WTC11 (cell line): ENCODE results near the gene GEMIN5. TPM values are rescaled to one million over a fixed set of nuclear protein-coding genes. Genes with fewer than 3 reads are reported as not detected.
A peak's percentile ranks its signal among the peaks of the same experiment; 100 is the strongest.

Source experiments
- ATAC-seq: fragments of 200-7000 bp; cut with Tn5 transposase; 2 replicates; pipeline ENCODE4 v1.10.0; 2021; ENCODE audit warnings: mild to moderate bottlenecking, moderate library complexity
- CTCF ChIA-PET: fragments of 300-600 bp; sonication (Branson Sonifier 250); formaldehyde crosslinking; loops from one replicate; lab custom pipeline; 2021; ENCODE audit warnings: antibody characterized with exemption; lab: Charles Lee
- POLR2A ChIA-PET: fragments of 350-600 bp; sonication (Branson Sonifier 250); formaldehyde crosslinking; loops from one replicate; lab custom pipeline; 2021; ENCODE audit warnings: antibody characterized with exemption; lab: Charles Lee
- DNase-seq: peaks from one replicate; pipeline ENCODE4 v3.0.0; 2021; ENCODE audit warnings: low spot score
- H3K27ac Mint-ChIP-seq: 2 replicates; pipeline ENCODE4 v1.8.0; 2021; ENCODE audit warnings: mixed read lengths
- H3K27me3 Mint-ChIP-seq: 2 replicates; pipeline ENCODE4 v1.8.0; 2021; ENCODE audit warnings: low read depth, mild to moderate bottlenecking, moderate library complexity, mixed read lengths
- H3K36me3 Mint-ChIP-seq: 2 replicates; pipeline ENCODE4 v1.8.0; 2021; ENCODE audit warnings: mixed read lengths
- H3K4me1 Mint-ChIP-seq: 2 replicates; pipeline ENCODE4 v1.8.0; 2022; ENCODE audit warnings: mixed read lengths
- H3K4me3 Mint-ChIP-seq: 2 replicates; pipeline ENCODE4 v1.8.0; 2021; ENCODE audit warnings: mild to moderate bottlenecking, moderate library complexity, mixed read lengths
- H3K9me3 Mint-ChIP-seq: 2 replicates; pipeline ENCODE4 v1.8.0; 2021; ENCODE audit warnings: mixed read lengths
- AFF4 ChIP-seq: sonication (generic); formaldehyde crosslinking; IDR thresholded peaks from 2 replicates; pipeline ENCODE4 v1.8.1; 2023; ENCODE audit warnings: mild to moderate bottlenecking, missing genetic modification reagents, borderline replicate concordance
- CREM ChIP-seq: sonication (generic); formaldehyde crosslinking; IDR thresholded peaks from 2 replicates; pipeline ENCODE4 v1.8.1; 2022; ENCODE audit warnings: mild to moderate bottlenecking, missing genetic modification reagents, moderate library complexity
- CTCF ChIP-seq: fragments of 200-600 bp; IDR thresholded peaks from 2 replicates; pipeline ENCODE4 v1.8.0; 2022; ENCODE audit warnings: antibody characterized with exemption
- E2F1 ChIP-seq: sonication (generic); formaldehyde crosslinking; IDR thresholded peaks from 2 replicates; pipeline ENCODE4 v1.8.0; 2022; ENCODE audit warnings: mild to moderate bottlenecking, missing genetic modification reagents
- PREB ChIP-seq: sonication (generic); formaldehyde crosslinking; IDR thresholded peaks from 2 replicates; pipeline ENCODE4 v1.8.1; 2022; ENCODE audit warnings: mild to moderate bottlenecking, missing genetic modification reagents, moderate library complexity, borderline replicate concordance
- TCF7 ChIP-seq: sonication (generic); formaldehyde crosslinking; IDR thresholded peaks from 2 replicates; pipeline ENCODE4 v1.8.0; 2022; ENCODE audit warnings: mild to moderate bottlenecking, low read depth, missing genetic modification reagents, moderate library complexity
- TEAD1 ChIP-seq: sonication (generic); formaldehyde crosslinking; IDR thresholded peaks from 2 replicates; pipeline ENCODE4 v1.8.0; 2022; ENCODE audit warnings: mild to moderate bottlenecking, missing genetic modification reagents
- ZNF423 ChIP-seq: fragments of 250-450 bp; sonication (Bioruptor Pico); IDR thresholded peaks from 2 replicates; pipeline ENCODE4 v2.1.2; 2022; ENCODE audit warnings: mild to moderate bottlenecking, moderate library complexity
- ZNF512 ChIP-seq: sonication (generic); formaldehyde crosslinking; IDR thresholded peaks from 2 replicates; pipeline ENCODE4 v1.8.1; 2022; ENCODE audit warnings: missing genetic modification reagents, borderline replicate concordance
- ZNF671 ChIP-seq: fragments of 250-450 bp; sonication (Bioruptor Pico); IDR thresholded peaks from 2 replicates; pipeline ENCODE4 v1.8.0; 2021; ENCODE audit warnings: mild to moderate bottlenecking
- total RNA-seq: library from RNA; stranded (reverse); gene quantifications from 3 replicates; pipeline ENCODE4 v1.2.3, GENCODE V29; 2021

The GEMIN5 gene
- total RNA-seq, 1 experiment from 2014 or later, result 34.8 TPM

- TF ChIP-seq PREB (CRISPR knock-in tag) (no peak), TEAD1 (CRISPR knock-in tag) (no peak), E2F1 (CRISPR knock-in tag) (no peak), AFF4 (CRISPR knock-in tag) (no peak)
Measured at GRCh38 chr5:154948313-154948712, 10.3 kb upstream of the GEMIN5 start (continued).

- no peaks in the 10 kb centered on the region for H3K4me1 Mint-ChIP-seq
- ChIA-PET CTCF (no interaction called here), POLR2A (no interaction called here)
- ATAC-seq (no peak), DNase-seq (no peak)
- H3K4me3 Mint-ChIP-seq, result no peak overlapping the region
- H3K9me3 Mint-ChIP-seq, result no peaks in the 10 kb centered on the region
- H3K27ac Mint-ChIP-seq, result no peak overlapping the region
- no peaks in the 10 kb centered on the region for H3K27me3 Mint-ChIP-seq
- H3K36me3 Mint-ChIP-seq, result peaks cover 3% of the 10 kb centered on the region; the same call in 1 of the 2 replicates
- TF ChIP-seq ZNF423 (no peak), TCF7 (no peak), PREB (CRISPR knock-in tag) (no peak), ZNF671 (CRISPR knock-in tag) (no peak), CREM (CRISPR knock-in tag) (no peak)
Measured at GRCh38 chr5:154947778-154948177, 9.8 kb upstream of the GEMIN5 start.

GRCh38 chr5:154945695-154946301 lies 7.8 kb upstream of the GEMIN5 start:
- CTCF ChIA-PET, result interaction anchor here (1.0 to 1.8 kb wide), 2 partner anchors 50 to 59 kb away, joined by 5 to 6 read pairs; no protein-coding TSS in a partner anchor
- no peak for ATAC-seq

More at GRCh38 chr5:154945695-154946301, 7.8 kb upstream of the GEMIN5 start:
- Mint-ChIP-seq H3K4me3 (no peak overlapping the region), H3K4me1 (peaks cover 6% of the 10 kb centered on the region; the same call in 1 of the 2 replicates), H3K27me3 (no peaks in the 10 kb centered on the region), H3K36me3 (no peaks in the 10 kb centered on the region), H3K9me3 (no peaks in the 10 kb centered on the region), H3K27ac (no peak overlapping the region)
- DNase-seq, result no peak
- POLR2A ChIA-PET, result no interaction called here
- TF ChIP-seq ZNF512 (CRISPR knock-in tag), result no peak
- TF ChIP-seq CTCF, result peak; percentile 49
